KMS-11 (cell line): ENCODE measurements around the gene LRRC49.

Experiments
- H2AFZ ChIP-seq: fragments of 200-600 bp; sonication (generic); 2 replicates; pipeline ENCODE4 v1.6.1; 2016; ENCODE audit warnings: antibody characterized with exemption, mixed run types, low read depth
- H3K27ac ChIP-seq: fragments of 200-600 bp; sonication (generic); 2 replicates; pipeline ENCODE4 v1.6.1; 2016; ENCODE audit warnings: mild to moderate bottlenecking, mixed run types
- H3K27me3 ChIP-seq: fragments of 200-600 bp; sonication (generic); 2 replicates; pipeline ENCODE4 v1.6.1; 2017; ENCODE audit warnings: mild to moderate bottlenecking, low read depth, mixed run types, moderate library complexity; ENCODE audit not compliant: insufficient read depth
- H3K36me3 ChIP-seq: fragments of 200-600 bp; sonication (generic); 2 replicates; pipeline ENCODE4 v1.6.1; 2017; ENCODE audit warnings: mild to moderate bottlenecking, mixed run types; ENCODE audit not compliant: insufficient read depth
- H3K4me1 ChIP-seq: fragments of 200-600 bp; sonication (generic); 2 replicates; pipeline ENCODE4 v1.6.1; 2016; ENCODE audit warnings: mild to moderate bottlenecking, low read depth, mixed run types; ENCODE audit not compliant: poor library complexity, severe bottlenecking
- H3K4me2 ChIP-seq: fragments of 200-600 bp; sonication (generic); 2 replicates; pipeline ENCODE4 v1.7.0; 2016; ENCODE audit warnings: mild to moderate bottlenecking, mixed run types
- H3K4me3 ChIP-seq: fragments of 200-600 bp; sonication (generic); IDR thresholded peaks from 2 replicates; pipeline ENCODE4 v1.6.1; 2017; ENCODE audit warnings: low read depth, low read length, mixed read lengths; ENCODE audit not compliant: insufficient read depth
- H3K79me2 ChIP-seq: fragments of 200-600 bp; sonication (generic); 2 replicates; pipeline ENCODE4 v1.6.1; 2016; ENCODE audit warnings: low read depth, mixed run types; ENCODE audit not compliant: insufficient read depth
- H3K9ac ChIP-seq: fragments of 200-600 bp; sonication (generic); 2 replicates; pipeline ENCODE4 v1.6.1; 2016; ENCODE audit warnings: mild to moderate bottlenecking, mixed run types
- H4K20me1 ChIP-seq: fragments of 200-600 bp; sonication (generic); 2 replicates; pipeline ENCODE4 v1.6.1; 2016; ENCODE audit warnings: mild to moderate bottlenecking, mixed run types; ENCODE audit not compliant: insufficient read depth
- CTCF ChIP-seq: fragments of 200-600 bp; sonication (generic); conservative IDR thresholded peaks from 2 replicates; pipeline ENCODE4 v1.6.1; 2017; ENCODE audit warnings: low read depth, mild to moderate bottlenecking, antibody characterized with exemption, low read length, moderate library complexity, mixed read lengths

The LRRC49 gene

GRCh38 chr15:70859322-70859908, 33.2 kb upstream of the LRRC49 start:
- no peak for TF ChIP-seq CTCF
- H4K20me1 ChIP-seq = no peaks in the 10 kb centered on the region
- H3K27me3 ChIP-seq = no peaks in the 10 kb centered on the region
- H3K27ac ChIP-seq = no peak overlapping the region
- H3K36me3 ChIP-seq = no peaks in the 10 kb centered on the region
- no peaks in the 10 kb centered on the region for H3K4me1 ChIP-seq
- H3K9ac ChIP-seq = no peak overlapping the region
- H3K4me3 ChIP-seq = no peak overlapping the region
- H3K4me2 ChIP-seq = no peak overlapping the region
- H3K79me2 ChIP-seq = no peaks in the 10 kb centered on the region
- no peak overlapping the region for H2AFZ ChIP-seq

GRCh38 chr15:70859998-70860397, 32.6 kb upstream of the LRRC49 start:
- H3K27ac ChIP-seq = no peak overlapping the region
- no peaks in the 10 kb centered on the region for H4K20me1 ChIP-seq
- no peaks in the 10 kb centered on the region for H3K4me1 ChIP-seq
- no peak overlapping the region for H3K4me3 ChIP-seq
- no peaks in the 10 kb centered on the region for H3K36me3 ChIP-seq
- TF ChIP-seq CTCF = no peak
- no peaks in the 10 kb centered on the region for H3K79me2 ChIP-seq
- no peak overlapping the region for H2AFZ ChIP-seq
- no peak overlapping the region for H3K4me2 ChIP-seq
- no peak overlapping the region for H3K9ac ChIP-seq
- H3K27me3 ChIP-seq = no peaks in the 10 kb centered on the region

- no peak overlapping the region for H3K9ac ChIP-seq
- no peak for TF ChIP-seq CTCF
Observed at GRCh38 chr15:70863450-70864218, 29.0 kb upstream of the LRRC49 start.

GRCh38 chr15:70866982-70867641, 25.5 kb upstream of the LRRC49 start:
- no peak for TF ChIP-seq CTCF
- H3K27me3 ChIP-seq = no peaks in the 10 kb centered on the region
- H3K27ac ChIP-seq = no peak overlapping the region

More at GRCh38 chr15:70863450-70864218, 29.0 kb upstream of the LRRC49 start:
- H3K27me3 ChIP-seq = no peaks in the 10 kb centered on the region
- no peaks in the 10 kb centered on the region for H3K36me3 ChIP-seq
- no peaks in the 10 kb centered on the region for H4K20me1 ChIP-seq
- no peak overlapping the region for H3K4me3 ChIP-seq
- no peaks in the 10 kb centered on the region for H3K79me2 ChIP-seq
- no peak overlapping the region for H3K4me2 ChIP-seq
- no peak overlapping the region for H3K27ac ChIP-seq
- H3K4me1 ChIP-seq = no peaks in the 10 kb centered on the region
- no peak overlapping the region for H2AFZ ChIP-seq

More at GRCh38 chr15:70866982-70867641, 25.5 kb upstream of the LRRC49 start:
- H3K79me2 ChIP-seq = no peaks in the 10 kb centered on the region
- H3K4me2 ChIP-seq = no peak overlapping the region
- no peak overlapping the region for H3K4me3 ChIP-seq
- H3K9ac ChIP-seq = no peak overlapping the region
- peaks cover 19% of the 10 kb centered on the region for H3K4me1 ChIP-seq
- H2AFZ ChIP-seq = no peak overlapping the region
- no peaks in the 10 kb centered on the region for H4K20me1 ChIP-seq
- H3K36me3 ChIP-seq = no peaks in the 10 kb centered on the region
